Measurements from ENCODE around the gene MED7. TPM values are rescaled to one million over a fixed set of nuclear protein-coding genes. Genes with fewer than 3 reads are reported as not detected.

The MED7 gene
- total RNA-seq, 4 donors from 2014 or later = 7.1 to 14.5 (median 8.6) TPM

GRCh38 chr5:157150995-157151394, 8.3 kb upstream of the MED7 start:
- ATAC-seq (ENCODE audit: low FRiP score) (no peak), DNase-seq (ENCODE audit: low spot score) (no peak)
- TF ChIP-seq CTCF (IDR thresholded peaks at IDR 0.05) = no peak

- DNase-seq (ENCODE audit: low spot score) = peak; percentile 71
- TF ChIP-seq CTCF (IDR thresholded peaks at IDR 0.05) = peak in 1 of 3 donors; percentile 48
- peak; percentile 44 for ATAC-seq (ENCODE audit: low FRiP score)
These were observed 6.3 kb upstream of the MED7 start for GRCh38 chr5:157148734-157149615.

- ATAC-seq (ENCODE audit: low FRiP score) = peak; percentile 74
- TF ChIP-seq CTCF (IDR thresholded peaks at IDR 0.05) = no peak
These were observed 684 bp upstream of the MED7 start for GRCh38 chr5:157143127-157143971.

GRCh38 chr5:157137691-157138090, 5.0 kb downstream of the MED7 start:
- DNase-seq (ENCODE audit: low spot score) (no peak), ATAC-seq (ENCODE audit: low FRiP score) (no peak)
- no peak for TF ChIP-seq CTCF (IDR thresholded peaks at IDR 0.05)

More at GRCh38 chr5:157143127-157143971, 684 bp upstream of the MED7 start:
- no peak for DNase-seq (ENCODE audit: low spot score)

GRCh38 chr5:157132281-157132612, 10.4 kb downstream of the MED7 start:
- DNase-seq (ENCODE audit: low spot score) = no peak
- no peak for ATAC-seq (ENCODE audit: low FRiP score)
- TF ChIP-seq CTCF (IDR thresholded peaks at IDR 0.05) = no peak

GRCh38 chr5:157130925-157131324, 11.7 kb downstream of the MED7 start:
- ATAC-seq (ENCODE audit: low FRiP score) = no peak
- TF ChIP-seq CTCF (IDR thresholded peaks at IDR 0.05) = no peak

More at GRCh38 chr5:157130925-157131324, 11.7 kb downstream of the MED7 start:
- no peak for DNase-seq (ENCODE audit: low spot score)
